Keratinocyte (primary cell): ENCODE measurements around the gene FAN1. TPM values are rescaled to one million over a fixed set of nuclear protein-coding genes. Genes with fewer than 3 reads are reported as not detected.

ENCODE experiments used
- DNase-seq: peaks from one replicate; pipeline ENCODE4 v3.0.0-alpha.2; 2011; ENCODE audit warnings: low read depth, missing footprints, low spot score
- FAIRE-seq: peaks from 2 replicates; lab custom pipeline; 2011; peaks lifted over from hg19 to GRCh38; lab: Jason Lieb, UNC
- H2AFZ ChIP-seq: 2 replicates; pipeline ENCODE4 v1.6.0; 2012; ENCODE audit warnings: low read length, control low read depth, inconsistent platforms; ENCODE audit not compliant: control insufficient read depth
- H3K27ac ChIP-seq: 2 replicates; pipeline ENCODE4 v1.5.1; 2011; ENCODE audit warnings: low read length; ENCODE audit not compliant: control insufficient read depth, insufficient read depth
- H3K27me3 ChIP-seq: 3 replicates; pipeline ENCODE4 v1.6.0; 2011; ENCODE audit warnings: low read length; ENCODE audit not compliant: control insufficient read depth, insufficient read depth; ENCODE audit errors: extremely low read depth
- H3K36me3 ChIP-seq, 2 experiments: 2 replicates in 1 of 2; 3 replicates in 1 of 2; pipeline ENCODE4 v1.5.1; 2011; ENCODE audit warnings: low read length in 2 of 2, mild to moderate bottlenecking in 1 of 2; ENCODE audit not compliant: control insufficient read depth in 2 of 2, insufficient read depth in 2 of 2; ENCODE audit errors: extremely low read depth in 1 of 2
- H3K4me1 ChIP-seq: 3 replicates; pipeline ENCODE4 v1.5.1; 2011; ENCODE audit warnings: low read length; ENCODE audit not compliant: control insufficient read depth, insufficient read depth; ENCODE audit errors: extremely low read depth
- H3K4me2 ChIP-seq: 3 replicates; pipeline ENCODE4 v1.6.0; 2011; ENCODE audit warnings: low read depth, low read length; ENCODE audit not compliant: control insufficient read depth, insufficient read depth; ENCODE audit errors: extremely low read depth
- H3K4me3 ChIP-seq, 3 experiments: fragments of 200-600 bp in 1 of 3; sonication (generic) in 1 of 3; 2 replicates in 2 of 3; 3 replicates in 1 of 3; pipeline ENCODE4 v1.5.1; 2011 to 2016; ENCODE audit warnings: low read length in 3 of 3, mild to moderate bottlenecking in 3 of 3, control low read depth in 2 of 3, inconsistent platforms in 1 of 3, low read depth in 1 of 3, mixed read lengths in 1 of 3, mixed run types in 1 of 3, moderate library complexity in 1 of 3; ENCODE audit not compliant: control insufficient read depth in 2 of 3, insufficient read depth in 2 of 3; ENCODE audit errors: extremely low read depth in 1 of 3
- H3K79me2 ChIP-seq: 2 replicates; pipeline ENCODE4 v1.6.0; 2012; ENCODE audit warnings: low read length; ENCODE audit not compliant: control insufficient read depth, insufficient read depth
- H3K9ac ChIP-seq: 3 replicates; pipeline ENCODE4 v1.6.0; 2011; ENCODE audit warnings: low read length; ENCODE audit not compliant: control insufficient read depth, insufficient read depth; ENCODE audit errors: extremely low read depth
- H3K9me1 ChIP-seq: 3 replicates; pipeline ENCODE4 v1.6.0; 2011; ENCODE audit warnings: low read length; ENCODE audit not compliant: control insufficient read depth, insufficient read depth; ENCODE audit errors: extremely low read depth
- H3K9me3 ChIP-seq: 2 replicates; pipeline ENCODE4 v1.5.1; 2012; ENCODE audit warnings: low read depth, low read length; ENCODE audit not compliant: control insufficient read depth
- H4K20me1 ChIP-seq: 3 replicates; pipeline ENCODE4 v1.6.0; 2011; ENCODE audit warnings: low read length; ENCODE audit not compliant: control insufficient read depth, insufficient read depth; ENCODE audit errors: extremely low read depth
- EZH2 ChIP-seq: IDR thresholded peaks from one replicate; pipeline ENCODE4 v1.6.1; 2012; ENCODE audit warnings: inconsistent platforms, mild to moderate bottlenecking, low read length, moderate library complexity
- dilution Hi-C: fragments of 300-500 bp; cut with MboI; formaldehyde crosslinking; loops from one replicate; pipeline ENCODE4 v1.7.0; 2020; ENCODE audit warnings: low sequenced_read_pairs; ENCODE audit not compliant: extremely low pct_ligation_motif_present
- polyA plus RNA-seq, 5 experiments: library from polyadenylated mRNA; depleted of rRNA in 3 of 5; stranded (reverse) in 3 of 5; stranded (forward) in 1 of 5; unstranded in 1 of 5; fragments of >200 nt; gene quantifications; 1 replicate in 1 of 5; 2 replicates in 3 of 5; 3 replicates in 1 of 5; pipeline versions ENCODE4 v1.2.1 to v1.2.3, GENCODE V29; 2011 to 2012; ENCODE audit warnings: missing spikeins in 2 of 5, low read depth in 1 of 5, low replicate concordance in 1 of 5
- TF ChIP-seq, protein P1 (sequence below), 3 experiments: IDR thresholded peaks in 1 of 3; conservative IDR thresholded peaks in 1 of 3; optimal IDR thresholded peaks in 1 of 3; 2 replicates in 2 of 3; 3 replicates in 1 of 3; pipeline versions ENCODE3 to v1.5.1; 2011; ENCODE audit warnings: low read length in 3 of 3, mild to moderate bottlenecking in 3 of 3, moderate library complexity in 2 of 3, control low read depth in 1 of 3, inconsistent platforms in 1 of 3; ENCODE audit not compliant: insufficient read depth in 2 of 3; ENCODE audit errors: extremely low read depth in 1 of 3

The FAN1 gene
- polyA plus RNA-seq, 1 donor (not counting 4 experiments of a cell fraction or from before 2014, with no cell fraction given): 17.2 TPM

DNA sequence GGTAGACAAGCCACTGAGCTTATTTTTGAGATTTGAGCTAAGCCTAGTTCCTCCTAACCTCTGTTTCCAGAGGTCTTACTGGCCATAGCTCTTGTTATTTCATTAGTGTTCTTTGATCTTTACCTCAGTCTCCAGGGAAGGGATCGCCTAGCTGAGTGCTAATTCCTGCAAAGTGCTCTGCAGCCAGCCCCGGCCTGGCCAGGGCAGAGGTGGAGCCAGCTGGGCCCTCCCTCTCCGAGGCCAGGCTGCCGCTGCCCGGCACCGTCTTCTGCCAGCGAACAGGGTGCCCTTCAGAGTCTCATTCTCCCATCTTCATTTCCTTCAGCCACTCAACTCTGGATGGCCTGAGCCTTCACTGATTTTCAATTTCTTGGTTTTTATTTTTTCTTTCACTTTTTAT lies 19.7 kb downstream of the FAN1 start:
- dilution Hi-C loops: no loop called here
- no peaks in the 10 kb centered on the region for H3K9me3 ChIP-seq

DNA sequence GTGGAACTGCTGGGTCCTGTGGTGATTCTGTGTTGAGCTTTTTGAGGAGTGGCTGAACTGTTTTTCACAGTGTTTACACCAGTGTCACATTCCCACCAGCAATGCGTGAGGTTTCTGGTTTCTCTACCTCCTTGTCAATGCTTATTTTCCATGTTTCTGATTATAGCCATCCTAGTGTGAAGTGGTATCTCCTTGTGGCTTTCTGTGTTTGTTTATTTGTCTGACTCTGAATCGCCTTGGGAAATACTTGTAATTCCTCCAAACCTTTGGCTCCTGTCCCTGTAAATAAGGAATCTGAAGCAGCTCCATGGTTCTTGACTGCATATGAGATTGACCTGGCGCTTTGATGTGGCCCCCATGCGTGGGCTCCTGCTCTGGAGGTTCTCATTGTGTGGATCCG lies 20.6 kb downstream of the FAN1 start:
- no peak for FAIRE-seq
- dilution Hi-C loops: no loop called here
- no peak for TF ChIP-seq EZH2
- TF ChIP-seq, protein P1, sequence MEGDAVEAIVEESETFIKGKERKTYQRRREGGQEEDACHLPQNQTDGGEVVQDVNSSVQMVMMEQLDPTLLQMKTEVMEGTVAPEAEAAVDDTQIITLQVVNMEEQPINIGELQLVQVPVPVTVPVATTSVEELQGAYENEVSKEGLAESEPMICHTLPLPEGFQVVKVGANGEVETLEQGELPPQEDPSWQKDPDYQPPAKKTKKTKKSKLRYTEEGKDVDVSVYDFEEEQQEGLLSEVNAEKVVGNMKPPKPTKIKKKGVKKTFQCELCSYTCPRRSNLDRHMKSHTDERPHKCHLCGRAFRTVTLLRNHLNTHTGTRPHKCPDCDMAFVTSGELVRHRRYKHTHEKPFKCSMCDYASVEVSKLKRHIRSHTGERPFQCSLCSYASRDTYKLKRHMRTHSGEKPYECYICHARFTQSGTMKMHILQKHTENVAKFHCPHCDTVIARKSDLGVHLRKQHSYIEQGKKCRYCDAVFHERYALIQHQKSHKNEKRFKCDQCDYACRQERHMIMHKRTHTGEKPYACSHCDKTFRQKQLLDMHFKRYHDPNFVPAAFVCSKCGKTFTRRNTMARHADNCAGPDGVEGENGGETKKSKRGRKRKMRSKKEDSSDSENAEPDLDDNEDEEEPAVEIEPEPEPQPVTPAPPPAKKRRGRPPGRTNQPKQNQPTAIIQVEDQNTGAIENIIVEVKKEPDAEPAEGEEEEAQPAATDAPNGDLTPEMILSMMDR (optimal IDR thresholded peaks at IDR 0.05 in 1 of 3, IDR thresholded peaks at IDR 0.05 in 1 of 3, conservative IDR thresholded peaks at IDR 0.05 in 1 of 3; ENCODE audit: extremely low read depth in 1 of 3, insufficient read depth in 2 of 3, low read length in 3 of 3): no peak
- H3K9me3 ChIP-seq: no peaks in the 10 kb centered on the region
- H3K27ac ChIP-seq: no peak overlapping the region
- H3K4me3 ChIP-seq: no peak overlapping the region
- DNase-seq: no peak
- H2AFZ ChIP-seq: no peak overlapping the region
- H3K9me1 ChIP-seq: no peaks in the 10 kb centered on the region
- no peaks in the 10 kb centered on the region for H3K27me3 ChIP-seq
- no peaks in the 10 kb centered on the region for H3K79me2 ChIP-seq
- no peaks in the 10 kb centered on the region for H3K4me1 ChIP-seq
- H3K4me2 ChIP-seq: no peak overlapping the region
- H4K20me1 ChIP-seq: no peaks in the 10 kb centered on the region
- no peak overlapping the region for H3K9ac ChIP-seq
- peaks cover 29 to 48% of the 10 kb centered on the region in 2 experiments for H3K36me3 ChIP-seq

More for the DNA sequence above, 19.7 kb downstream of the FAN1 start:
- DNase-seq (no peak), FAIRE-seq (no peak)
- no peak overlapping the region for H2AFZ ChIP-seq
- H3K9me1 ChIP-seq: no peaks in the 10 kb centered on the region
- peaks cover 26 to 46% of the 10 kb centered on the region in 2 experiments for H3K36me3 ChIP-seq
- no peak overlapping the region for H3K9ac ChIP-seq
- no peaks in the 10 kb centered on the region for H3K4me1 ChIP-seq
- H3K4me2 ChIP-seq: no peak overlapping the region
- H4K20me1 ChIP-seq: no peaks in the 10 kb centered on the region
- H3K79me2 ChIP-seq: no peaks in the 10 kb centered on the region
- H3K4me3 ChIP-seq: no peak overlapping the region
- no peak overlapping the region for H3K27ac ChIP-seq
- TF ChIP-seq, protein P1 (optimal IDR thresholded peaks at IDR 0.05 in 1 of 3, IDR thresholded peaks at IDR 0.05 in 1 of 3, conservative IDR thresholded peaks at IDR 0.05 in 1 of 3; ENCODE audit: extremely low read depth in 1 of 3, insufficient read depth in 2 of 3, low read length in 3 of 3): no peak
- TF ChIP-seq EZH2: no peak
- no peaks in the 10 kb centered on the region for H3K27me3 ChIP-seq
